Sigmoid colon (tissue), 4 donors: ENCODE results near the gene ASPSCR1.

ENCODE experiments used
- CTCF ChIP-seq, 4 experiments: fragments of 450-650 bp in 3 of 4; fragments of 200-600 bp in 1 of 4; IDR thresholded peaks; one replicate each; pipeline ENCODE4 v1.5.1; 2016 to 2019; ENCODE audit warnings: antibody characterized with exemption in 4 of 4, mild to moderate bottlenecking in 3 of 4, moderate library complexity in 2 of 4
- EP300 ChIP-seq, 4 donors: sonication (generic); formaldehyde crosslinking; IDR thresholded peaks; one replicate each; pipeline ENCODE4 v1.6.1; 2017; ENCODE audit warnings: antibody characterized with exemption in 4 of 4
- POLR2A ChIP-seq, 2 donors: fragments of 450-650 bp; IDR thresholded peaks; one replicate each; pipeline ENCODE4 v1.6.1; 2016; ENCODE audit warnings: antibody characterized with exemption in 2 of 2, mild to moderate bottlenecking in 2 of 2, moderate library complexity in 2 of 2

GRCh38 chr17:82029391-82029790, 52.0 kb downstream of the ASPSCR1 start:
- no peak for TF ChIP-seq POLR2A (IDR thresholded peaks at IDR 0.05)
- no peak for TF ChIP-seq CTCF (IDR thresholded peaks at IDR 0.05)
- no peak for TF ChIP-seq EP300 (IDR thresholded peaks at IDR 0.05)
